Measurements from ENCODE around the gene CHML. TPM values are rescaled to one million over a fixed set of nuclear protein-coding genes. Genes with fewer than 3 reads are reported as not detected.
A peak's percentile ranks its signal among the peaks of the same experiment; 100 is the strongest.

The CHML gene
- total RNA-seq, 1 experiment from 2014 or later = 19.3 TPM

- in situ Hi-C loops (cut with HindIII; ENCODE audit: low pct_unique_long_range_greater_than_20kb, low sequenced_read_pairs) = loop anchor here (10.0 kb wide), 1 partner anchor 87 kb away; no protein-coding TSS in a partner anchor
- ATAC-seq (no peak), DNase-seq (ENCODE audit: low read depth, low spot score) (no peak)
- BruUV-seq (replicated peaks) = no TSS peak
- H3K4me1 ChIP-seq (ENCODE audit: control insufficient read depth, insufficient read depth, low read length) = peaks cover 58% of the 10 kb centered on the region
- no peak for TF ChIP-seq CTCF (IDR thresholded peaks at IDR 0.05)
- no peak for TF ChIP-seq REST (IDR thresholded peaks at IDR 0.05; ENCODE audit: insufficient read depth in 1 of 2, low read depth in 2 of 2, low read length in 1 of 2)
- TF ChIP-seq SIN3A (IDR thresholded peaks at IDR 0.05; ENCODE audit: borderline replicate concordance, insufficient read depth, low read depth, low read length) = no peak
- TF ChIP-seq POLR2AphosphoS5 (IDR thresholded peaks at IDR 0.05; ENCODE audit: low read depth, low read length) = no peak
- no peak for TF ChIP-seq TCF7L2 (IDR thresholded peaks at IDR 0.05; ENCODE audit: low read depth, low read length)
- ChIA-PET CTCF (interaction anchor here (0.6 to 0.7 kb wide), 3 partner anchors 12 to 767 kb away, joined by 7 to 11 read pairs (median 8); no protein-coding TSS in a partner anchor), POLR2A (no interaction called here)
- peak overlapping the region; percentile 58; the same call in 1 of the 2 replicates for H3K27ac ChIP-seq (ENCODE audit: low read length)
- H3K9me3 ChIP-seq (ENCODE audit: control insufficient read depth, insufficient read depth, low read depth, low read length) = no peaks in the 10 kb centered on the region
- H3K36me3 ChIP-seq (ENCODE audit: control insufficient read depth, insufficient read depth, low read length) = no peaks in the 10 kb centered on the region
- no peak overlapping the region for H3K4me3 ChIP-seq (ENCODE audit: low read depth in 2 of 2, low read length in 2 of 2)
- intact Hi-C loops (cut with micrococcal nuclease; ENCODE audit: unreplicated experiment) = loop anchor here (1.0 to 2.0 kb wide), 2 partner anchors 81 to 224 kb away; no protein-coding TSS in a partner anchor
- H3K27me3 ChIP-seq (ENCODE audit: control insufficient read depth, insufficient read depth, low read length) = no peaks in the 10 kb centered on the region
Measured at GRCh38 chr1:241611736-241612135, 28.4 kb downstream of the CHML start.

- ChIA-PET POLR2A (interaction anchor here (0.5 kb wide), 1 partner anchor 220 kb away, joined by 3 read pairs; no protein-coding TSS in a partner anchor), CTCF (interaction anchor here (0.6 to 1.1 kb wide), 4 partner anchors 103 to 768 kb away, joined by 3 to 11 read pairs (median 6); no protein-coding TSS in a partner anchor)
- Histone ChIP-seq H3K4me1 (ENCODE audit: control insufficient read depth, insufficient read depth, low read length) (peaks cover 58% of the 10 kb centered on the region), H3K27me3 (ENCODE audit: control insufficient read depth, insufficient read depth, low read length) (no peaks in the 10 kb centered on the region), H3K27ac (ENCODE audit: low read length) (peak overlapping the region; percentile 85), H3K9me3 (ENCODE audit: control insufficient read depth, insufficient read depth, low read depth, low read length) (no peaks in the 10 kb centered on the region), H3K36me3 (ENCODE audit: control insufficient read depth, insufficient read depth, low read length) (no peaks in the 10 kb centered on the region), H3K4me3 (ENCODE audit: low read depth in 2 of 2, low read length in 2 of 2) (no peak overlapping the region)
- ATAC-seq (peak; percentile 53), DNase-seq (ENCODE audit: low read depth, low spot score) (no peak)
- BruUV-seq (replicated peaks) = no TSS peak
- in situ Hi-C loops (cut with HindIII; ENCODE audit: low pct_unique_long_range_greater_than_20kb, low sequenced_read_pairs) (loop anchor here (10.0 kb wide), 1 partner anchor 86 kb away; no protein-coding TSS in a partner anchor), intact Hi-C loops (cut with micrococcal nuclease; ENCODE audit: unreplicated experiment) (loop anchor here (1.0 to 2.0 kb wide), 2 partner anchors 80 to 224 kb away; no protein-coding TSS in a partner anchor)
- no peak for TF ChIP-seq SIN3A (IDR thresholded peaks at IDR 0.05; ENCODE audit: borderline replicate concordance, insufficient read depth, low read depth, low read length)
- peak; percentile 70 for TF ChIP-seq CTCF (IDR thresholded peaks at IDR 0.05)
- no peak for TF ChIP-seq TCF7L2 (IDR thresholded peaks at IDR 0.05; ENCODE audit: low read depth, low read length)
- TF ChIP-seq POLR2AphosphoS5 (IDR thresholded peaks at IDR 0.05; ENCODE audit: low read depth, low read length) = no peak
Measured at GRCh38 chr1:241611063-241611462, 29.1 kb downstream of the CHML start.

All from Panc1 (cell line).